ENCODE measurements around the gene ADCY9. TPM values are rescaled to one million over a fixed set of nuclear protein-coding genes. Genes with fewer than 3 reads are reported as not detected.
A peak's percentile ranks its signal among the peaks of the same experiment; 100 is the strongest.

ADCY9 gene
- total RNA-seq, 1 donor from 2014 or later = 11.4 TPM

DNA sequence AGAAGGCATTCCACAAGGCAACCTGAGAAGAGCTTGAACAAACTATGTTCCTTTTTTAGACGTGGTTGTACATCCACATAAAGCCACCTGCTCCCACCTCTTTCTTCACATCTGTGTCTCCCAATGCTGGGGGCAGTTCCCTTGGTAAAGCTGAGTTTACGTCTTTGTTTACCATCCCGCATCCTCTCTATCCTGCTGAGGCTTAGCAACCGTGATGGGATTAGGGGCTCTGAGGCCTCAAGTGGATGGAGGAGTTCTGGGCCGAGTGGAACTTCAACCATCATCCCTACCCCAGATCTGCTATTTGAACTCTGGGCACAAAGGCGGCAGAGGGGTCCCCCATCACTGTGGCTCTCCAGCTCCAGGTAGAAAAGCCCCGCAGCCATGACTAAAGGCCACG is 141.5 kb downstream of the ADCY9 start:
- H3K4me1 ChIP-seq (ENCODE audit: insufficient read depth, low read length) = peaks cover 16% of the 10 kb centered on the region
- no peaks in the 10 kb centered on the region for H3K9me3 ChIP-seq (ENCODE audit: insufficient read depth, low read depth, low read length)
- H3K27ac ChIP-seq (ENCODE audit: low read depth, low read length) = no peak overlapping the region
- H4K20me1 ChIP-seq (ENCODE audit: insufficient read depth, low read length) = peaks cover 5% of the 10 kb centered on the region
- Mint-ChIP-seq H3K27me3 (ENCODE audit: low read depth, unreplicated experiment) (peaks cover 2% of the 10 kb centered on the region), H3K27ac (ENCODE audit: unreplicated experiment) (no peak overlapping the region), H3K4me1 (ENCODE audit: low read depth, unreplicated experiment) (peaks cover 11% of the 10 kb centered on the region), H3K36me3 (ENCODE audit: low read depth, unreplicated experiment) (peaks cover 6% of the 10 kb centered on the region), H3K4me3 (ENCODE audit: unreplicated experiment) (no peak overlapping the region), H3K9me3 (ENCODE audit: unreplicated experiment) (no peaks in the 10 kb centered on the region)
- TF ChIP-seq, protein P1, sequence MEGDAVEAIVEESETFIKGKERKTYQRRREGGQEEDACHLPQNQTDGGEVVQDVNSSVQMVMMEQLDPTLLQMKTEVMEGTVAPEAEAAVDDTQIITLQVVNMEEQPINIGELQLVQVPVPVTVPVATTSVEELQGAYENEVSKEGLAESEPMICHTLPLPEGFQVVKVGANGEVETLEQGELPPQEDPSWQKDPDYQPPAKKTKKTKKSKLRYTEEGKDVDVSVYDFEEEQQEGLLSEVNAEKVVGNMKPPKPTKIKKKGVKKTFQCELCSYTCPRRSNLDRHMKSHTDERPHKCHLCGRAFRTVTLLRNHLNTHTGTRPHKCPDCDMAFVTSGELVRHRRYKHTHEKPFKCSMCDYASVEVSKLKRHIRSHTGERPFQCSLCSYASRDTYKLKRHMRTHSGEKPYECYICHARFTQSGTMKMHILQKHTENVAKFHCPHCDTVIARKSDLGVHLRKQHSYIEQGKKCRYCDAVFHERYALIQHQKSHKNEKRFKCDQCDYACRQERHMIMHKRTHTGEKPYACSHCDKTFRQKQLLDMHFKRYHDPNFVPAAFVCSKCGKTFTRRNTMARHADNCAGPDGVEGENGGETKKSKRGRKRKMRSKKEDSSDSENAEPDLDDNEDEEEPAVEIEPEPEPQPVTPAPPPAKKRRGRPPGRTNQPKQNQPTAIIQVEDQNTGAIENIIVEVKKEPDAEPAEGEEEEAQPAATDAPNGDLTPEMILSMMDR (IDR thresholded peaks at IDR 0.05; ENCODE audit: insufficient read depth, low read depth, low read length) = no peak
- no peak for TF ChIP-seq EZH2 (IDR thresholded peaks at IDR 0.05; ENCODE audit: insufficient read depth, low read length)
- H2AFZ ChIP-seq (ENCODE audit: low read depth, low read length) = no peak overlapping the region
- no peaks in the 10 kb centered on the region for H3K36me3 ChIP-seq (ENCODE audit: insufficient read depth, low read length)
- no peaks in the 10 kb centered on the region for H3K79me2 ChIP-seq (ENCODE audit: insufficient read depth, low read length)
- FAIRE-seq = no peak
- no peak overlapping the region for H3K9ac ChIP-seq (ENCODE audit: low read length)
- no peak overlapping the region for H3K4me3 ChIP-seq (ENCODE audit: insufficient read depth, low read depth, low read length)
- no peak for DNase-seq (ENCODE audit: low read depth)
- no peak overlapping the region for H3K4me2 ChIP-seq (ENCODE audit: low read length)
- H3K27me3 ChIP-seq (ENCODE audit: insufficient read depth, low read length) = no peaks in the 10 kb centered on the region

- no peaks in the 10 kb centered on the region for H3K27me3 ChIP-seq (ENCODE audit: insufficient read depth, low read length)
- Mint-ChIP-seq H3K4me3 (ENCODE audit: unreplicated experiment) (no peak overlapping the region), H3K4me1 (ENCODE audit: low read depth, unreplicated experiment) (peaks cover 11% of the 10 kb centered on the region), H3K36me3 (ENCODE audit: low read depth, unreplicated experiment) (peaks cover 10% of the 10 kb centered on the region), H3K27me3 (ENCODE audit: low read depth, unreplicated experiment) (no peaks in the 10 kb centered on the region), H3K9me3 (ENCODE audit: unreplicated experiment) (no peaks in the 10 kb centered on the region), H3K27ac (ENCODE audit: unreplicated experiment) (no peak overlapping the region)
- DNase-seq (ENCODE audit: low read depth) = peak; percentile 25
- peaks cover 5% of the 10 kb centered on the region for H4K20me1 ChIP-seq (ENCODE audit: insufficient read depth, low read length)
- H3K36me3 ChIP-seq (ENCODE audit: insufficient read depth, low read length) = no peaks in the 10 kb centered on the region
- peak overlapping the region; percentile 43 for H2AFZ ChIP-seq (ENCODE audit: low read depth, low read length)
- peak overlapping the region; percentile 83 for H3K4me2 ChIP-seq (ENCODE audit: low read length)
- H3K79me2 ChIP-seq (ENCODE audit: insufficient read depth, low read length) = no peaks in the 10 kb centered on the region
- peaks cover 16% of the 10 kb centered on the region for H3K4me1 ChIP-seq (ENCODE audit: insufficient read depth, low read length)
- H3K9ac ChIP-seq (ENCODE audit: low read length) = peak overlapping the region; percentile 36
- no peak for FAIRE-seq
- H3K4me3 ChIP-seq (ENCODE audit: insufficient read depth, low read depth, low read length) = peak overlapping the region; percentile 42
- no peaks in the 10 kb centered on the region for H3K9me3 ChIP-seq (ENCODE audit: insufficient read depth, low read depth, low read length)
- peak overlapping the region; percentile 62 for H3K27ac ChIP-seq (ENCODE audit: low read depth, low read length)
- no peak for TF ChIP-seq EZH2 (IDR thresholded peaks at IDR 0.05; ENCODE audit: insufficient read depth, low read length)
- TF ChIP-seq, protein P1 (IDR thresholded peaks at IDR 0.05; ENCODE audit: insufficient read depth, low read depth, low read length) = no peak
Observed at GRCh38 chr16:3971706-3972105, 144.5 kb downstream of the ADCY9 start.

GRCh38 chr16:3971261-3971660 is 145.0 kb downstream of the ADCY9 start:
- H2AFZ ChIP-seq (ENCODE audit: low read depth, low read length) = peak overlapping the region; percentile 43
- peaks cover 5% of the 10 kb centered on the region for H4K20me1 ChIP-seq (ENCODE audit: insufficient read depth, low read length)
- H3K4me1 ChIP-seq (ENCODE audit: insufficient read depth, low read length) = peaks cover 16% of the 10 kb centered on the region
- H3K4me3 ChIP-seq (ENCODE audit: insufficient read depth, low read depth, low read length) = peak overlapping the region; percentile 42
- TF ChIP-seq EZH2 (IDR thresholded peaks at IDR 0.05; ENCODE audit: insufficient read depth, low read length) = no peak
- TF ChIP-seq, protein P1 (IDR thresholded peaks at IDR 0.05; ENCODE audit: insufficient read depth, low read depth, low read length) = no peak
- no peaks in the 10 kb centered on the region for H3K27me3 ChIP-seq (ENCODE audit: insufficient read depth, low read length)
- H3K36me3 Mint-ChIP-seq (ENCODE audit: low read depth, unreplicated experiment) = peaks cover 14% of the 10 kb centered on the region
- H3K27ac ChIP-seq (ENCODE audit: low read depth, low read length) = peak overlapping the region; percentile 62
- FAIRE-seq (peak; percentile 63), DNase-seq (ENCODE audit: low read depth) (peak; percentile 96)
- H3K9ac ChIP-seq (ENCODE audit: low read length) = peak overlapping the region; percentile 36
- H3K27me3 Mint-ChIP-seq (ENCODE audit: low read depth, unreplicated experiment) = peaks cover 4% of the 10 kb centered on the region
- peaks cover 3% of the 10 kb centered on the region for H3K9me3 Mint-ChIP-seq (ENCODE audit: unreplicated experiment)
- peak overlapping the region; percentile 83 for H3K4me2 ChIP-seq (ENCODE audit: low read length)
- H3K9me3 ChIP-seq (ENCODE audit: insufficient read depth, low read depth, low read length) = no peaks in the 10 kb centered on the region
- no peak overlapping the region for H3K4me3 Mint-ChIP-seq (ENCODE audit: unreplicated experiment)
- no peaks in the 10 kb centered on the region for H3K36me3 ChIP-seq (ENCODE audit: insufficient read depth, low read length)
- H3K4me1 Mint-ChIP-seq (ENCODE audit: low read depth, unreplicated experiment) = peaks cover 11% of the 10 kb centered on the region
- H3K79me2 ChIP-seq (ENCODE audit: insufficient read depth, low read length) = no peaks in the 10 kb centered on the region
- H3K27ac Mint-ChIP-seq (ENCODE audit: unreplicated experiment) = no peak overlapping the region

Measured in astrocyte (in vitro differentiated cells and primary cell).